ENCODE measurements around the gene DHRS4. TPM values are rescaled to one million over a fixed set of nuclear protein-coding genes. Genes with fewer than 3 reads are reported as not detected.

DHRS4 gene
- polyA plus RNA-seq, 3 donors: 40.4 to 68.1 (median 63.2) TPM

GRCh38 chr14:23926543-23926942 is 27.0 kb upstream of the DHRS4 start:
- H3K9ac ChIP-seq (ENCODE audit: insufficient read depth, low read length, poor library complexity, severe bottlenecking): no peak overlapping the region
- Mint-ChIP-seq H3K27me3 (ENCODE audit: low read depth in 3 of 3) (peaks cover 0 to 7% (median 0%) of the 10 kb centered on the region in 3 donors), H3K36me3 (no peaks in the 10 kb centered on the region), H3K4me1 (no peaks in the 10 kb centered on the region), H3K4me3 (no peak overlapping the region), H3K27ac (no peak overlapping the region), H3K9me3 (no peaks in the 10 kb centered on the region)
- H4K20me1 ChIP-seq (ENCODE audit: insufficient read depth, low read length): no peaks in the 10 kb centered on the region
- DNase-seq: no peak
- H3K27me3 ChIP-seq (ENCODE audit: control insufficient read depth in 2 of 2, insufficient read depth in 2 of 2, low read length in 2 of 2): no peaks in the 10 kb centered on the region
- H3K36me3 ChIP-seq (replicated peaks in 1 of 2; ENCODE audit: control insufficient read depth in 1 of 2, insufficient read depth in 2 of 2, low read length in 2 of 2): no peaks in the 10 kb centered on the region
- intact Hi-C loops (cut with micrococcal nuclease): loop anchor here in 1 of 2 donors (5.0 kb wide), 1 partner anchor 199 kb away; no protein-coding TSS in a partner anchor
- H3K4me2 ChIP-seq (replicated peaks; ENCODE audit: extremely low read depth, low read length, poor library complexity, severe bottlenecking): no peak overlapping the region
- H2AFZ ChIP-seq (ENCODE audit: insufficient read depth, low read depth, low read length, poor library complexity, severe bottlenecking): no peak overlapping the region
- no peaks in the 10 kb centered on the region for H3K4me1 ChIP-seq (ENCODE audit: control insufficient read depth in 1 of 2, insufficient read depth in 2 of 2, low read length in 2 of 2)
- H3K27ac ChIP-seq (ENCODE audit: low read depth in 1 of 2, low read length in 2 of 2): no peak overlapping the region
- no peaks in the 10 kb centered on the region for H3K79me2 ChIP-seq (ENCODE audit: insufficient read depth, low read length)
- TF ChIP-seq CTCF (IDR thresholded peaks at IDR 0.05): no peak
- no peak overlapping the region for H3K4me3 ChIP-seq (replicated peaks in 1 of 3; ENCODE audit: low read depth in 2 of 3, low read length in 3 of 3)
- no peaks in the 10 kb centered on the region for H3K9me3 ChIP-seq (replicated peaks in 1 of 2; ENCODE audit: control insufficient read depth in 1 of 2, insufficient read depth in 1 of 2, low read length in 2 of 2)
- 98% methylated on average over 11 of the region's 11 CpGs for WGBS (ENCODE audit: insufficient coverage)

GRCh38 chr14:23929136-23929535 is 24.4 kb upstream of the DHRS4 start:
- DNase-seq: no peak
- Histone ChIP-seq H3K4me2 (replicated peaks; ENCODE audit: extremely low read depth, low read length, poor library complexity, severe bottlenecking) (no peak overlapping the region), H4K20me1 (ENCODE audit: insufficient read depth, low read length) (no peaks in the 10 kb centered on the region), H3K9me3 (replicated peaks in 1 of 2; ENCODE audit: control insufficient read depth in 1 of 2, insufficient read depth in 1 of 2, low read length in 2 of 2) (no peaks in the 10 kb centered on the region), H2AFZ (ENCODE audit: insufficient read depth, low read depth, low read length, poor library complexity, severe bottlenecking) (no peak overlapping the region), H3K4me1 (ENCODE audit: control insufficient read depth in 1 of 2, insufficient read depth in 2 of 2, low read length in 2 of 2) (no peaks in the 10 kb centered on the region), H3K27ac (ENCODE audit: low read depth in 1 of 2, low read length in 2 of 2) (no peak overlapping the region), H3K9ac (ENCODE audit: insufficient read depth, low read length, poor library complexity, severe bottlenecking) (no peak overlapping the region), H3K79me2 (ENCODE audit: insufficient read depth, low read length) (no peaks in the 10 kb centered on the region), H3K4me3 (replicated peaks in 1 of 3; ENCODE audit: low read depth in 2 of 3, low read length in 3 of 3) (no peak overlapping the region), H3K27me3 (ENCODE audit: control insufficient read depth in 2 of 2, insufficient read depth in 2 of 2, low read length in 2 of 2) (no peaks in the 10 kb centered on the region), H3K36me3 (replicated peaks in 1 of 2; ENCODE audit: control insufficient read depth in 1 of 2, insufficient read depth in 2 of 2, low read length in 2 of 2) (no peaks in the 10 kb centered on the region)
- TF ChIP-seq CTCF (IDR thresholded peaks at IDR 0.05): no peak
- Mint-ChIP-seq H3K27ac (no peak overlapping the region), H3K4me3 (no peak overlapping the region), H3K36me3 (no peaks in the 10 kb centered on the region), H3K27me3 (ENCODE audit: low read depth in 3 of 3) (peaks cover 0 to 7% (median 0%) of the 10 kb centered on the region in 3 donors), H3K4me1 (no peaks in the 10 kb centered on the region), H3K9me3 (no peaks in the 10 kb centered on the region)
- WGBS (ENCODE audit: insufficient coverage): no CpG with 5 or more reads among the region's 5 CpGs
- intact Hi-C loops (cut with micrococcal nuclease): loop anchor here in 1 of 2 donors (5.0 kb wide), 1 partner anchor 202 kb away; no protein-coding TSS in a partner anchor
